Bronchial epithelial cell (primary cell): ENCODE data around the gene CEP57L1. TPM values are rescaled to one million over a fixed set of nuclear protein-coding genes. Genes with fewer than 3 reads are reported as not detected.
A peak's percentile ranks its signal among the peaks of the same experiment; 100 is the strongest.

ENCODE experiments used
- DNase-seq: peaks from one replicate; pipeline ENCODE4 v3.0.0-alpha.2; 2010; ENCODE audit warnings: low read depth
- FAIRE-seq: peaks from 2 replicates; lab custom pipeline; 2011; peaks lifted over from hg19 to GRCh38; lab: Jason Lieb, UNC
- H3K27me3 ChIP-seq: 2 replicates; pipeline ENCODE4 v1.5.1; 2011; ENCODE audit warnings: low read length; ENCODE audit not compliant: control insufficient read depth, insufficient read depth
- H3K36me3 ChIP-seq: 2 replicates; pipeline ENCODE4 v1.5.1; 2011; ENCODE audit warnings: low read length; ENCODE audit not compliant: control insufficient read depth, insufficient read depth
- H3K4me3 ChIP-seq: 2 replicates; pipeline ENCODE4 v1.5.1; 2011; ENCODE audit warnings: mild to moderate bottlenecking, low read depth, low read length, control low read depth
- total RNA-seq: library from RNA; depleted of rRNA; stranded (reverse); fragments of >200 nt; gene quantifications from 2 replicates; pipeline ENCODE4 v1.2.1, GENCODE V29; 2014
- TF ChIP-seq, protein P1 (sequence below): IDR thresholded peaks from 2 replicates; pipeline ENCODE4 v1.5.1; 2011; ENCODE audit warnings: mild to moderate bottlenecking, moderate library complexity, low read length, control low read depth, inconsistent platforms; ENCODE audit not compliant: insufficient read depth, severe bottlenecking

CEP57L1 gene
- total RNA-seq, 1 donor from 2014 or later = 9.7 TPM

DNA sequence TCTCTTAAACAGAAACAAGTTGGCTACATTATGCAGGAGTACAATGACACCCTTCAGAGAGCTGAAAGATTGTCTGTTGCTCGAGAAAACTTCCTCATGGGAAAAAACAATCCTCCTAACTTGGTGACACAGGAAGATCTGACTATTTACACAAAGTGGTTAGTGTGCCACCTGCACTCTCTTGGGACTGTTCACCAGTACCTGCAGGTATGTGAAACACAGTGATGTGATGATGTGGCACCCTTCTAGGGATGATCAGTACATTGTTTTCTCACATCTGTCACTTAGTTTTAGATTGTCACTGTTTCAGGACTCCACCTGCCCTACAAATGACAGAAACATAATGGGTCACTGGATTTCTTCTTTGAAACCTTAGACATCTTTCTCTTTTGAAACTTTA is 101.8 kb downstream of the CEP57L1 start:
- TF ChIP-seq, protein P1, sequence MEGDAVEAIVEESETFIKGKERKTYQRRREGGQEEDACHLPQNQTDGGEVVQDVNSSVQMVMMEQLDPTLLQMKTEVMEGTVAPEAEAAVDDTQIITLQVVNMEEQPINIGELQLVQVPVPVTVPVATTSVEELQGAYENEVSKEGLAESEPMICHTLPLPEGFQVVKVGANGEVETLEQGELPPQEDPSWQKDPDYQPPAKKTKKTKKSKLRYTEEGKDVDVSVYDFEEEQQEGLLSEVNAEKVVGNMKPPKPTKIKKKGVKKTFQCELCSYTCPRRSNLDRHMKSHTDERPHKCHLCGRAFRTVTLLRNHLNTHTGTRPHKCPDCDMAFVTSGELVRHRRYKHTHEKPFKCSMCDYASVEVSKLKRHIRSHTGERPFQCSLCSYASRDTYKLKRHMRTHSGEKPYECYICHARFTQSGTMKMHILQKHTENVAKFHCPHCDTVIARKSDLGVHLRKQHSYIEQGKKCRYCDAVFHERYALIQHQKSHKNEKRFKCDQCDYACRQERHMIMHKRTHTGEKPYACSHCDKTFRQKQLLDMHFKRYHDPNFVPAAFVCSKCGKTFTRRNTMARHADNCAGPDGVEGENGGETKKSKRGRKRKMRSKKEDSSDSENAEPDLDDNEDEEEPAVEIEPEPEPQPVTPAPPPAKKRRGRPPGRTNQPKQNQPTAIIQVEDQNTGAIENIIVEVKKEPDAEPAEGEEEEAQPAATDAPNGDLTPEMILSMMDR = no peak
- H3K4me3 ChIP-seq = no peak overlapping the region
- no peak for FAIRE-seq
- H3K36me3 ChIP-seq = no peaks in the 10 kb centered on the region
- DNase-seq = no peak
- H3K27me3 ChIP-seq = no peaks in the 10 kb centered on the region

DNA sequence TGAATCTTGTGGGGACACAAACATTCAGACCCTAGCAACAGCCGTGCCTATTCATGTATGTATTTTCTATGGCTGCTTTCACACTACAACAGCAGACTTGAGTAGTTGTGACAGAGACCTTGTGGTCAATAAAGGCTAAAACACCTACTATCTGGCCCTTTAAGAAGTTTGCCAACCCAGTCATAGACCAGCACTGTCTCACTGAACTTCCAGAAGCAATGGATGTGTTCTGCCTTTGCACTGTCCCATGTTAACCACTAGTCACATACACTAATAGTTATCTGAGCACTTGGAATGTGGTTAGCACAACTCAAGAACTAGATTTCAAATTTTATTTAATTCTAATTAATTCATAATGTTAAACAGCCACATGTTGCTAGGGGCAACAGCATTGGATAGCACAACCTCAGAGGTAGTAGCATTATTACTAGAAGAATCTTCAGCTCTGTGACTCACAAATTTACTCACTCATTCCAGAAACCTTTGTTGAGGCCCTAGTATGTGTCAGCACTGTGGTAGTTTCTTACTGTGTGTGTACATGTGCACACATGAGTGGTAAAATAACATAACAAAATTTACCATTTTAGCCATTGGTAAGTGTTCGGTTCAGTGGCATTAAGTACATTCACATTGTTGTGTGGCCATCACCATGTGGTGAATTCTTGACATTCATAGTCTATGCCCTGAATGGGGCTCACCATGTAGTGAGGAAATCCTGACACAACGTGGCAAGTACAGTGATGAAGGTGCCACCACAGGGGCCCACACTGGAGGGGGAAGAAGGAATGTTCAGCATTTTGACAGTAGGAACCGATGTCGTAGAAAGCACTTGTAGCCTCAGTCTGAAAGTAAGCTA is 107.3 kb downstream of the CEP57L1 start:
- Histone ChIP-seq H3K4me3 (no peak overlapping the region), H3K27me3 (no peaks in the 10 kb centered on the region), H3K36me3 (no peaks in the 10 kb centered on the region)
- TF ChIP-seq, protein P1 = no peak
- DNase-seq (peak; percentile 72), FAIRE-seq (no peak)

DNA sequence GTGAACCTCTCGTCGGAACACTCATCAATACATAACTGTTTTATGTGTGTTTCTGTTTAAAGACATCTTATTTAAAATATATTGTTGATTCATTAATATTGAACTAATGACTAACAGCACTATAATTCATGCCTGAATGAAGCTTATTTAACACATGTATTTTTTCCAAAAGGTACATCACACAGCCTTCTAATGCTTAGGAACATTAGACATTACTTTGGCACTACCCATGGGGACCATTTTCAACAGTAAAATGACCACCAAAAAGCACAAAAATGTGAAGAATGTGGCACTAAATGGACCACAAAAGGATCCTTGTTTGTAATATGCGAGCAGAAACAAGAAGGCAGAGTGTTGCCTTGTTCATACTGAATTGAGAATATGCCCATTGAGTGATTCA is 109.2 kb downstream of the CEP57L1 start:
- TF ChIP-seq, protein P1 = no peak
- FAIRE-seq (no peak), DNase-seq (no peak)
- no peaks in the 10 kb centered on the region for H3K27me3 ChIP-seq
- no peak overlapping the region for H3K4me3 ChIP-seq
- H3K36me3 ChIP-seq = no peaks in the 10 kb centered on the region

DNA sequence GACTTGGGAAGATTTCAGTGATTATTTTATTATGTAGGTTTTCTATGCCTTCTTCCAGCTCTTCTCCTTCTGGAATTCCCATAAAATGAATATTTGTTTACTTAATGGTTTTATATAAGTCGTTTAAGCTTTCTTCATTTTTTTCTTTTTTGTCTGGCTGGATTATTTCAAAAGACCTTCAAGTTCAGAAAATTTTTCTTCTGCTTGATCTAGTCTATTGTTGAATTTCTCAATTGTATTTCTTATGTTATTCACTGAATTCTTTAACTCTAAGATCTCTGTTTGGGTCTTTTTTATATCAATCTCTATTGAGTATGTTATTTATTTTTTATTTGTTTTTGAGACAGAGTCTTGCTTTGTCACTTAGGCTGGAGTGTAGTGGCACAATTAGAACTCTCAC is 117.4 kb downstream of the CEP57L1 start:
- Histone ChIP-seq H3K36me3 (no peaks in the 10 kb centered on the region), H3K4me3 (no peak overlapping the region), H3K27me3 (no peaks in the 10 kb centered on the region)
- FAIRE-seq (no peak), DNase-seq (no peak)
- TF ChIP-seq, protein P1 = no peak

Other genes starting within 250 kb of the CEP57L1 start
- 0.26 and 0.77 TPM in 2 replicates for gene ARMC2, start 247.1 kb upstream of the CEP57L1 start, total RNA-seq
- 18.4 and 18.9 TPM in 2 replicates for gene SESN1, start 661 bp upstream of the CEP57L1 start, total RNA-seq